Vagina (tissue), 2 donors: ENCODE data around the gene FAM156A.
"Not testable (repeated sequence)": the region's sequence is repeated elsewhere in the genome, so short reads cannot be mapped to it uniquely, and the experiment has no call there.

Source experiments
- POLR2A ChIP-seq, 2 donors: fragments of 450-650 bp; IDR thresholded peaks; one replicate each; pipeline ENCODE4 v1.6.1; 2017; ENCODE audit warnings: antibody characterized with exemption in 2 of 2, mild to moderate bottlenecking in 2 of 2, moderate library complexity in 2 of 2
- POLR2AphosphoS5 ChIP-seq, 2 donors: sonication (generic); formaldehyde crosslinking; IDR thresholded peaks; one replicate each; pipeline ENCODE4 v1.9.0; 2017; ENCODE audit warnings: antibody characterized with exemption in 2 of 2, mild to moderate bottlenecking in 2 of 2, low read depth in 1 of 2; ENCODE audit not compliant: insufficient read depth in 1 of 2
- TF ChIP-seq, protein P1 (sequence below), 3 experiments: fragments of 450-650 bp in 2 of 3; fragments of 200-600 bp in 1 of 3; sonication (generic) in 1 of 3; IDR thresholded peaks; one replicate each; pipeline ENCODE4 v1.5.1; 2017 to 2019; ENCODE audit warnings: antibody characterized with exemption in 3 of 3, mild to moderate bottlenecking in 2 of 3, moderate library complexity in 2 of 3

DNA sequence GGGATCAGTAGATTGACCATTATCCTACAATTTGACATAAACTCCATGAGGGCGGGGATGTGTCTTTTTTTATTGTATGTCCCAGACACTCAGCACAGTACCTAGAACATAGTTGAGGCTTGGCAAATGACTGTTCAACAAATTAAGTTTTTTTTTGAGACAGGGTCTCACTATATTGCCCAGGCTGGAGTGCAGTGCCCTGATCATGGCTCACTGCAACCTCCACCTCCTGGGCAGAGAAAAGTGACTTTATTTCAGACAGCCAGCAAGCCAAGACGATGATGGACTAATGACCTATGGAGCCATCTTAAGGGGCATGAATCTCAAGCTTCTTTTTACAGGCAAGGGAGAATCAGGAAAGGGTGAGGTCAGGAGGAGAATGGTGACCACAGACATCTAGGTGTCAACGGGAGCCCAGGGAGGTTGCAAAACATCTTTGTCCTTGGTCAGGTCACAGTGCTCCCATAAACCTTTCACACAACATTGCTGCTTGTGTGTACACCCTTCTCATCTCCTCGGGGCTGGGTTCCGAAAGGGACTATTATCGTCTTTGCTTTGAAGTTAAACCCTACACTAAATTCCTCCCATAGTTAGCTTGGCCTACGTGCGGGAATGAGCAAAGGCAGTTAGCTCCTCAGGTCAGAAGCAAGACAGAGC, 16.1 kb upstream of the FAM156A start:
- TF ChIP-seq POLR2AphosphoS5 (IDR thresholded peaks at IDR 0.05; ENCODE audit: insufficient read depth in 1 of 2, low read depth in 1 of 2); POLR2A (IDR thresholded peaks at IDR 0.05): not testable (repeated sequence)
- TF ChIP-seq, protein P1, sequence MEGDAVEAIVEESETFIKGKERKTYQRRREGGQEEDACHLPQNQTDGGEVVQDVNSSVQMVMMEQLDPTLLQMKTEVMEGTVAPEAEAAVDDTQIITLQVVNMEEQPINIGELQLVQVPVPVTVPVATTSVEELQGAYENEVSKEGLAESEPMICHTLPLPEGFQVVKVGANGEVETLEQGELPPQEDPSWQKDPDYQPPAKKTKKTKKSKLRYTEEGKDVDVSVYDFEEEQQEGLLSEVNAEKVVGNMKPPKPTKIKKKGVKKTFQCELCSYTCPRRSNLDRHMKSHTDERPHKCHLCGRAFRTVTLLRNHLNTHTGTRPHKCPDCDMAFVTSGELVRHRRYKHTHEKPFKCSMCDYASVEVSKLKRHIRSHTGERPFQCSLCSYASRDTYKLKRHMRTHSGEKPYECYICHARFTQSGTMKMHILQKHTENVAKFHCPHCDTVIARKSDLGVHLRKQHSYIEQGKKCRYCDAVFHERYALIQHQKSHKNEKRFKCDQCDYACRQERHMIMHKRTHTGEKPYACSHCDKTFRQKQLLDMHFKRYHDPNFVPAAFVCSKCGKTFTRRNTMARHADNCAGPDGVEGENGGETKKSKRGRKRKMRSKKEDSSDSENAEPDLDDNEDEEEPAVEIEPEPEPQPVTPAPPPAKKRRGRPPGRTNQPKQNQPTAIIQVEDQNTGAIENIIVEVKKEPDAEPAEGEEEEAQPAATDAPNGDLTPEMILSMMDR (IDR thresholded peaks at IDR 0.05) = not testable (repeated sequence)
